ENCODE measurements around the gene TMEM158.

TMEM158 gene

DNA sequence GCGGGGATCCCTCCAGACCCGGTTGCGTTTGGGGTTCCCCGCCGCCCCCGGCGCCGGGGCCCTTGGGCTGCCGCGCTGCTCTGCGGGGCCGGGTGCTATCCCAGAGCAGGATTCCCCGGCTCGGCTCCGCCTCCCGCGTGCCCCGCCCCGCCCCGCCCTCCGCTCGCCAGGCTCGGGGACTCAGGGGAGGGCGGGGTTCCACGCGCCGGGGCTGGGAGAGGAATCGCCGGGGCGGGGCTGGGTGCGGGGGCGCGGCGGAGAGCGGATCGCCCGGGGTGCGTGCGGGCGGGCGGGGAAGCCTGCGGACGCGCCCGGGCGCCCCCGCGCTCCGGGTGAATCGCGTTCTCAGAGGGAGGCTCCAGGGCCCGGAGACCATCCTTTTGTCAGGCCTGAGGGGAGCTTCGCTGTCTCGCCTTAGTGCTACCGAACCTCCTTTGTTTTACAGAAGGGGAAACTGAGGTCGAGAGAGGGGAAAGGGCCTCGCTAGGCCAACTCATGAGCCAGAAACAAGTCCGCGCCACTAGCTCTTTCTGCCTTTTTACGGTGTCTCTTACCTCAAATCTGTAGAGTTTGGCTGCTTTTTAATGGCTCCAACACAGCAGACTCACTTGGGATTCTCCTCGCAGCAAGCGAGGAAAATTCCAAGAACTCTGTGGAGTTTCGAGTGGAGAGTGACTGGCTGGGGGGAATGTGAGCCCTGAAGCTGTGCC is at the start of gene TMEM158:
TMEM158 (minus strand) TSS at position 82 of the 710 bp plus-strand sequence. CDS start 260 bp downstream, outside the sequence.
- no peak for DNase-seq

DNA sequence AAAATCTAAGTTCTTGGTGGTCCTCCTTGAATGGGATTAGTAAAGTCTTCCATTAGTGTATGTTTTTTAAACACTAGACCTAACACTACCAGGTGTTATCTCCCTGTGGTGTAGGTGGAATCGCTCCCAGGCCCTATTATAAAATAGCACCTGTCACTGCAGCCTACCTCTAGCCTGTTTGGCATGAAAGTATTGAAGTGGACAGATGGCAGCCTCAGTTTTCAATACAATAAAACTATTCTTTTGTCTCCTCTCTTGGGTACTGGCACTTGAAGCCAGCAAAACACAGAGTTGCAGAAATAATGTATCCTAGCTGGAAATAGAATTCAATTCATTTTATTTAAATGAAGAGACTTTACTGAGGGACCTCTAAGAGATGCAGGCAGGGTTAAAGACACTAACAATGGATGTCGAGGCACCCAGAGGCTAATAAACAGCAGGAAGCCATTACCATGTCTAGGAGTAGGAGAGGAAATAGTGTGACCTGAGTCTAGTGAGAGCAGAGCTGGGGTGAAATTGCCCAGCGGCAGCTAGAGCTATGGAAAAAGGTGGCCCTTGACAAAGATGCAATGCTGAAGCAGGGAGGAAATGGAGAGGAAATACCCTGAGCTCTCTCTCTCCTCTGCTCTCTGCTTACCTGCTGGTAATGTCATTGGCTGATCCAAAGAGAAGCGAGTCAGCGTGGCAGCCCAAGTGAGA is 49.1 kb upstream of the TMEM158 start:
- no peak for DNase-seq

DNA sequence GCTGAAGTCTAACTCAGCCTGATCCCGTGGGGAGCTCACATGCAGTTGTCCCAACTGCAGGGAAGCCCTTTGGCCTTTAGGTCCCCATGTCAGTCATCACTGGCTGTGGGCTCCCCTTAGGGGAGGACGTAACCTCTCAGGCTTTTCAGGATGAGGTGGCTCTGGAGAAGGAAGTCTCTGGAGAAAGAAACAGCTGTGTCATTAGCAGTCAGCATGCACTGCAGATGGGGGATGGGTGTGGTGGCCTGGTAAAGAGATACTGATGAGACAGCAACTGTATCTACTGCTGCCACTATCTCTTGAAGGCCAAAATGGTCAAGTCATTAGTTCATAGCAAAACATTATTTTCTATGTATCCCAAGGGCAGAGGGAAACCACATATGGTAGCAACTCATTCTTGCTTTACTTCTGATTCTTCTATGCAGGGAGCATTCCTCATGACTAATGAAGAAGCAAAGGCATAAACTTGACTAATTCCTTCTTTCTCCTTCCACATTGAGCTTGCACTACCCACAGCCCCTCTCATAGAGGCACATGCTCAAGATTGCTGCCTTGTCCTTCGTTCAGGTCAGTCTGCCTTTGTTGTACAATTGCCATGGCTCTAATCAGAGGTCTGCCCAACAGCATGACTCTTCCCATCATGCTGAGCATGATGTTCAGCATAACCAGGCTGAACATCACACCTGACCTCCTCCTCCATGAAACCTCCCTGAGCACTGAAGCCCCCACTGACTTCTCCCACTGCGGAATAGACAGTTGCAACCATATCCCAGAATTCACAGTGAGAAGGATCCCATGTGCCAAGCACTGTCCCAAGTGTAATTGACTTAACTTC is 47.8 kb upstream of the TMEM158 start:
- no peak for DNase-seq

DNA sequence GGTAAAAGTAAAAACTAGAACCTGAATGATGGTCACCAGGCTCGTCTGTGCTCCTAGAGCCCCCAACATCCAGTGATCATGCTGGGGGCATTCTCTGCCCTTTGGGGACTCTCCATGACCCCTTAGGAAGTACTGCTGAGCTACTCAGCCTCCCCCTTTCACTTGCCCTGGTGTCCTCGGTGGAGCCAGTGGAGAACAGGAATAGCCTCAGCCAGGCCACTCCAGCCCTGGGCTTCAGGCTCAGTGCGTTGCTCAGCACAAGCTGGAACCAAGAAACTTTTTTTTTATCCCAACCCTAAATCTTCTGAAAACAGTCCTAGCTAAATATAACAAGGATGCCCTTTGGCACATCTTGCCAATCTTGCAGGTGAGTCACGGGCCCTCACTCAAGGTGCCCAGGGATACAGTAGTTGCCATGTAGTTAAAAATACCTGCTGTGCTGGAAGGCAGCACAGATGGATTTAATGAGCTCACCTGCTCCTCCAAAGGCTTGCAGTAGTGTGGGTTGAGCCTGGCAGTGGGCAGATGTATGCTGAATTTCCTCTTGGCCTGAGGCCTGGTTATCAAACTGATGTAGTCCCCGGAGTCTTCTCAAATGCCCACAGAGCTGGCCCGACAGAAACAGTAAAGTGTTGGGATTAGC is 46.9 kb upstream of the TMEM158 start:
- no peak for DNase-seq

DNA sequence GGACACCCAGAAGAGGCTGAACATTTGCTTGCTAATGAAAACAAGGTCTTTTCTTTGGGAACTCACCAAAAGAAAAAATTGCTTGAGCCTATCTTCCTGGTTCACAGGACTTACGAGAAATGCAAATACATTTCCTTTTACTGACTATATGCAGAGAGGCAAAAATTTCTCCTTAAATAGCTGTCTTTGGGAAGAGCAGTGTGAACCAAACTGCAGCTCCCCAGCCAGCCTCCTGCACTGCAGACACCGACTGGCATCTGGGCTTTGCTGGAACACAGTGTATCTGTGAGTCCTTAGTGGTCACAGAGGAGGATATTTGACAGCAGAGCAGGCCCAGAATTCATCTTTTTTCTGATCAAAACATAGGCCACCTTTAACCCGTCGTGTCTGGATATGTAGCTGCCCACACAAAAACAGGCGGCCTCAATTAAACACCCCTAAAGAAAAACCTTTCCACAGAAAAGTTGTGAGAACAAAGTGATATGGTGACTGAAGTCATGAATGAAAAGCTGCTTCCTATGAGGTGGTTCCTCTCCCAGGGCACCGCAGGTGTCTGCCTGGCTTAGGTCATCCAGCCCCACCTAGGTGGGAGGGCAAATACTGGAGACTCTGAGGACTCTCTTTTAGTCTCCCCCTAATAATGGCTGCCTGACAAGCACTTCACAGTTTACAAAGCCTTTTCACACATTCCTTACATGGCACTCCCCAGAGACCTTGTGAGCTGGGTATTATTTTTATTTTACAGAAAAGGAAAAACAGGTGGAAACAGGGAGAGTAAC is 46.1 kb upstream of the TMEM158 start:
- DNase-seq, result no peak

DNA sequence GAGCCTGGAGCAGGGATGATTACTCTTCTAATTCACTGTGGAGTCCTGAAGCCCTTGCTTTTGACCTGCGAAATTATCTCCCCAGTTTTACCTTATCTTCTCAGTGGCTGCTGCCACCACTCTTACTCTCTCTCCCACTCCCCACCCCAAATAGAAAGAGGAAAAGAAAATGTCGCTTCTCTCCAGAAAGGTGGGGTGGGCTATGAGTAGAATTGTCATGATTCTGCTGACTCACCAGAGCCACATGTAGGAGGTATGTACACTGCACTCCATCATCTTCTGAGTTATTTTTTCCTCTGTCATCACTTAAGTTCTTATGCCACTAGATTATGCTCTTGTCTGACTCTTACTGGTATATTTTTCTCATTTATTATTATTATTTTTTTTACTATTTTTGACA is 43.9 kb upstream of the TMEM158 start:
- DNase-seq, result no peak

DNA sequence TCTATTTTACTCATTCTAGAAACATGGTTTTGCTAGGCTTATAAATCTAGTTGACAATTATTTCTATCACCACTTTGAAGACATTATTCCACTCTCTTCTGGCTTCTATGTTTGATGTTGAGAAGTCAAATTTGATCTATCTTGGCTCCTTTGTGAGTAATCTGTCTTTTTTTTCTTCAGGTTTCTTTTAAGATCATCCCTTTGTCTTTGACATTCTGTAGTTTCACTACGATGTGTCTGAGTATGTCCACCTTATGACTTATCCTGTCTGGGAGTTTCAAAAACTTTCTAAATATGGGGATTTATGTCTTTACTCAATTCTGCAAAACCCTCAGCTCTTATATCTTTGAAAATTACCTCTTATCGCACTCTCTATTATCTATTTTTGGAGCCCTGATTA is 41.0 kb upstream of the TMEM158 start:
- no peak for DNase-seq

DNA sequence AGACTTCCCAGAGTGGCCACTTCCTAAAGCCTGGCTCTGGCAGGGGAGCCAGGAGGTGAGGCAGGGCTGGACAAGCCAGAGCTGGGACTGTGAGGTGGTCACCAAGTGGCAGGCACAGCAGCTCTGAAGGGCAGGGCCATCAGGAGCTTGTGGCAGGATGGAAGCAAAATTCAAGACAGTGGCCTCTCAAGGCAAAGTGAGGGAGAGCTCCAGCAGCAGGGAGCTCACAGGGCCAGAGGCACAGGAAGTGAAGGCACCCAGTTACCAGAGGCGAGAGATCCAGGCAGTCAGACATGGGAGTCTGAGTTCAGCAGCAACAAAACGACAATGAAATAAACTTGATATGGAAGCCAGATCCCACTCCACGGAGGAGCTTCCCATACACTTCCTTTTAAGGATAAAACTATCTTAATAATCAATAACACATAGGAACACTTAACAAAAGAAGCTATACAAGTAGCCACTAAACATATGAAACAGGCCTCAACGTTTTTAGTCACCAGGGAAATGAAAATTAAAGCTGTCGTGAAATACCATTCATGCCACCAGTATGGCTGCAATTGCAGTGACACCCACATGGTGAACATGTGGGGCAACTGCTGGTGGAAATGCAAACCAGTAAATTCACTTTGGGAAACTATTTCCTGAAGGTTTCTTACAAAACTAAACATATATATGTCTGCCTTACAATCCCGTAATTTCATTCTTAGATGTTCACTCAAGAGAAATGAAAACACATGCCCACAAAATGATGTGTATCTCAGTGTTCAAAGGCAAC is 35.4 kb upstream of the TMEM158 start:
- no peak for DNase-seq

DNA sequence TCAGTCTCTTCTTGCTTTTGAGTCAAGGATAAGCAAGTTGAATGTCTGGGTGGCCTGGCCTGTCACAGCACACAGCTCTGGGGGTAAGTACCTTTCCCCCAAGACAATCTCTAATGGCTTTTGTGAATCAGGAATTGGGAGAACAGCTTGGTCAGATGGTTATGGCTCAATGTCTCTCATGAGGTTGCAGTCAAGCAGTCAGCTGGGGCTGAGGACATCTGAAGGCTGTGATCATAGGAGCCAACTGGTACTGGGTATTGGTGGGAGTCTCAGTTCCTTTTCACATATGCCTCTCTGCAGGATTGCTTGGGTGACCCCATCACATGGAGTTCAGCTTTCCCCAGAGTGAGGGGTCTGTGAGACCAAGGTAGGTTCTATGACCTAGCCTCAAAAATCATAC is 33.0 kb upstream of the TMEM158 start:
- no peak for DNase-seq

DNA sequence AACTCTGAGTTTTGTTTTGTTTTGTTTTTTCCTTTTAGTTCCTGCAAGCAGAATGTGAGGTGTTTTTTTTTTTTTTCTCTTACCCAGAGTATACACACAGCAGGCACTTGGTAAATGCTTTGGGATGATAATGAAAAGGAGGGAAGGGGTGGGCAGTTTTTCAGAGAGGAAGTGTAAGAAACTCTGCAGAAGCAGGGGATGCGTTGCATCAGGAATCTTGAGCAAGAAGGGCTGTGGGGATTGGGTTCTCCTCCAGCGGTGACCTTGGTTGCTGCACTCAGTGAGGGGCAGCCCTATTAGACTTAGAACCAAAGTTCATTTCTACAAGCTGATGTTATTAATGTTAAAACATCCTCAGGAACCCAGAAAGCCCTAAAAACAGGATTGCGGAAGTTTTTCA is 32.2 kb upstream of the TMEM158 start:
- DNase-seq, result no peak

DNA sequence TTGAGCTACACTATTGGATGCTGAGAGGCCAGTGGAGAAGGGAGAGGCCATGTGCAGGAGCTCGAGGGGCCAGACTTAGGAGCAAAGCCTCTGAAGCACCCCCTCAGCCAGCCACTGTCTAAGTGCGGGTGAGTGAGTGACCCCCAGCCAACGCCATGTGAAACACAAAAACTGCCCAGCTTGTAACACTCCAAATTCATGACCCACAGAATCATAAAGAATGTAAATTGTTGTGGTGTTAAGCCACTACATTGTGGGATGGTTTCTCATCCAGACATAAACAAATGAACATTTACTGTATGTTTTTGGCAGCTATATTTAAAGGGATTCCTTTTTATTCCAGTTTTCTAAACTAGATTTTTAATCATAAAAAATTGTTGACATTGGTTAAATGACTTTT is 27.2 kb upstream of the TMEM158 start:
- no peak for DNase-seq

DNA sequence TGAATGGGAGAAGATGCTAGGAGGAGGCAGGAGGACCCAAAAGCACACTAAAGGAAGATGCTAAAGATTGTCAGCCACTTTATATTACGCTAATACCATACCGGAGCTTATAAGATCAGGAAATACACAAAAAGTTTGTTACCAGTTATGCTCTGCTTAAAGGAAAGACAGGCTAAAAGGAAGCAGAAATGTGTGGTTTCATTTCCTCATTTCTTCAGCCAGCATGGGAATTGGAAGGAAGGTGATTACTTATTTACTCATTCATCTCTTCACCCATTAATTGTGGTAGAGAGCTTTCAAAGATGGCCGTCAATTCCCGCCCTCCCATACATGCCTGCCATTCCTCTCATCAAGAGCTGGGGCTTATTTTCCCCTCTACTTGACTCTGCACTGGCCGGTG is 26.7 kb upstream of the TMEM158 start:
- no peak for DNase-seq

DNA sequence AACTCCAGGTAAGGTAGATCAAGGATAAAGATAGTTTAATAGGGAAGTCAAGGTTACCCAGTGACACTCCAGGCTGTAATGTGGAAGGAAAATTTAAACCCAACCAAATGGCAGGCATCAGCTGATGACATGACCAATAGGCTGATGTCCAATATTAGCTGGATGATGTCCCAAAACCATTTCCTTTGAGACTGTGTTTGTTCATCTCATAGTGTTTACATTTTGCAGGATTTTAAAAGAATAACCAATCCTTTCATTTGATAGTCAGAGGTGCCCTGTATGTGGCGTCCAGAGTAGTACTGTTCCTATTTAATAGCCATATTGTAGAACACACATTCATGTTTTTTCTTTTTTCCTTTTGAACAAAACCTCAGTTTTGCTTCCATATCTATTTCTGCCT is 23.3 kb upstream of the TMEM158 start:
- DNase-seq, result no peak

DNA sequence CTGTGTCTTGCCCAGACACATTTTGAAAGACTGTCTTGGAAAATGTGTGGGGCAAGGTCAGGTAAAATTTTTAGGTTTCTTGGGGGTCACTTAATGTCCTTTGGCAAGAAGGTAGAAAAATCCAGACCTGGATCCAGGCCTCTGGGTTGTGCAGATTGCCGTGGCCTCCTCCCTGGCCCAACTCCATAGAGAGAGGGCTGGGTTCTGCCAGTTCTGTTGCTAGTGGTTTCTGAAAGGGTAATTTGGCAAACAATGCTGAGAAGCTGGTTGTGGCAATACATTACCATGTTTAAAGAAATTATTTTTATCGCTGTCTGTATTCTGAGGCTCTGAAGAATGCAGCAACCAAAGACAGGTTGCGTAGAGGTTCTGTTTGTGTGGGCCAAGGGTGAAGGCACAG is 20.2 kb upstream of the TMEM158 start:
- DNase-seq, result no peak

DNA sequence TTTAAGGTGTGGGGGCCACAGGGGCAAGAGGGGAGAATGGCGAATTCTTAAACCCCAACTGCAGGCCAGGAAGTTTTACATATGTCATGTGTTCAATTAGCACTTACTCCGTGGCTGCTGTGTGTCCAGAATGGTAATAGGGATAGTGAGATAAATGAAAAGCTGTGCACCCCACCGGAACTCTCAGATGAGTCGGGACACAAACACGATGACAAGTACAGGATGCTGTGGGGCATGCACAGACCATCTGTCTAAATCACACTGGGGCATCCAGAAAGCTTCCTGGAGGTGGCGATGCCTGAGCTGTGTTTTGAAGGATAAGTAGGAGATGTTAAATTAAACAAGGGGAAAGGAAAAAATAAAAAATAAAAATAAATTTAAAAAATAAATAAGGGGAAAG is 18.3 kb upstream of the TMEM158 start:
- no peak for DNase-seq

DNA sequence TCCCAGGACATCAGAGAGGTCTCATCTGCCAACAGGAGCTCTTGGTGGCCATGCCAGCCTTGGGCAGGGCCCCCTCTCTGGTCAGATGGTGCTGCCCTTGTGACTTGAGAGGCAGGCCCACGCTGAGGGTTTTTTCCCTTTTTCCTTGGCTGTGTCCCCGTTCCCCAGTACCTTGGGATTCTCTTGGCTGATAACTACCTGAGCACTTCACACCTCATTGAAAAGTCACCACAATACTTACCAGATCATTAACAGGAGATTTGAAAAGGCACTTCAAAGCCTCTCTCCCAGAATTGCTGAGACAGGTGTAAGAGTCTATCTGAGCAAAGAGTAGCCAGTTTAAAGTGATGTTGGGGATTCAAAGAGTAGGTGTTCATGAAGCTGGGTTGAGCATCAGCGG is 15.1 kb upstream of the TMEM158 start:
- no peak for DNase-seq

DNA sequence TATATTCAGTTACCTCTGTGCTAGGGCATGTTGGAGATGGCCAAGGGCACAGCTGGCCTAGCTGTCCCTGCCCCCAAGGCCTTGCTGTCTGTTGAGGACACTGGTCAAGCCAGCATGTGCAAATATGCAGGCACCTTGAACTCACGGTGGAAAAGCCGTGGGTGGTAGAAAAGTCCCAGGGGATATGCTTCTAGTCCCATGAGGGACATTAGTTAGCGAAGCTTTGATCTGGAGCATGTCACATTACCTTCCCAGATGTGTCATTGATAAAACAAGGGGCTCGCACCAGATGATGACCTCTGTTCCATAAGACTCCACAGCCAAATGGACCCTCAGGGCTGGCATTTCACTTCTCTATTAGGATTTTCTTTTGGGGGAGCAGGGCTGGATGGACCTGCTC is 14.2 kb upstream of the TMEM158 start:
- DNase-seq, result no peak

DNA sequence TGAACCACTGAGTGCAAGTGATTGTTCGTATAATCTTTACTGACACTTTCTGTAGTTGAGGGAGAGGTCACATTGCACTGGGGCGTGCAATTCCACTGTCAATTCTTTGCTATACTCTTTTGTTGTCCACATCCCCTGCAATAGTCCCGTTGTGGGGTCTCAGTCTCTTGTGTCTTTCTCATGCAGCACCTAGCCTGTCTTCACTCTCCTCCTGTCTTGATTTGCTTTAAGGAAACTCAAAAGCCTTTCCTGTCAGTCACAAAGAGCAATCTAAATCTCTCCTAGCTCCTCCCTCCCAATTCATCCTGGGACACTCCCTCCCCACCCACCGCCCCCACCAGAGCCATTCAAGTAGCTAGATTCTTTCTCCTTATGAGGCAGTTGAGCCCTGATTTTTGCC is 13.2 kb upstream of the TMEM158 start:
- no peak for DNase-seq

DNA sequence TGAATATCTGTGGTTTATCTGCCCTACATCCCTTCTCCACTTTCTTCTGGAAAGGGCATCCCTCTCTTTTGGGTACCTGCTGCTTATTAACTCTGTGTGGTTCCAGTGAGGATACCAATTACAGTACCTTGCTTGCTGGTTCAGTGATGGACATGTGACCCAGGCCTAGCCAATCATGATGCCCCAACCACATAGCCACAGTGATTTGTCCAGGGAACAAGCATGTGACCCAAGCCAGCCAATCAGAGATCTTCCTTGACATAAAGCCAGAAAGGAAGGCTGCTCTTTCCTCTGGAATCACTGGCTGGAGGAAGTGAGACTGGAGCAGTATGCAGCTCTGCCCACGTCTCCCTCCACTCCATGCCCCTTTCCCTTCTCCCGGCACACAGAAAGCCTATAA is 10.9 kb upstream of the TMEM158 start:
- DNase-seq, result no peak

DNA sequence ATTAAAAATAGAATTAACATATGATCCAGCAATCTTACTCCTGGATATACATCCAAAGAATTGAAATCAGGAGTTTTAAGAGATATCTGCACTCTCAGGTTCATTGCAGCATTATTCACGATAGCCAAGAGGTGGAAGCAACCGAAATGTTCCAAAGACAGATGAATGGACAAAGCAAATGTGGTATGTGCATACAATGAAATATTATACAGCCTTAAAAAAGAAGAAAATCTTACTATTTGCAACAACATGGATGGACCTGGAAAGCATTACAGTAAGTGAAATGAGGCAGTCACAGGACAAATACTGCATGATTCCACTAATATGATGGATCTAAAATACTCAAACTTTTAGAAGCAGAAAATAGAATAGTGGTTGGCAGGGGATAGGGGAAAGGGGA is 9.3 kb upstream of the TMEM158 start:
- DNase-seq, result no peak

DNA sequence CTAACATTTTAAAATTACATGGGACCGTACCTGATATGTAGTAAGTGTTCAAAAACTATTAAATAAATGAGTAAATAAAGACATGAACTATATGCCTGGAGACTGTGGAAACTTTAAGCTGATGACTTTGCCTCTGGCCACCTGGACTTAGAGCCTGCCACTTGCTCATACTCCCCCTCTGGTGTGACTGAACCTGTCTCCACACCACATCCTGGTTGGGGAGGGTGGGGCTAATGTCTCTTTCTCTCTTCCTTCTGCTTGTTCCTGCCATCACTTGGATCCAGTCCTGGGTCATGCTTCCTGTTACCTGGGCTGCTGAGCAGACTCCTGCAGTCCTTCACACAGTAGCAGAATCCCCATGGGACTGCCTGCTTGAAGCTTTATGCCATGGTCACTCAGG is 8.2 kb upstream of the TMEM158 start:
- no peak for DNase-seq

DNA sequence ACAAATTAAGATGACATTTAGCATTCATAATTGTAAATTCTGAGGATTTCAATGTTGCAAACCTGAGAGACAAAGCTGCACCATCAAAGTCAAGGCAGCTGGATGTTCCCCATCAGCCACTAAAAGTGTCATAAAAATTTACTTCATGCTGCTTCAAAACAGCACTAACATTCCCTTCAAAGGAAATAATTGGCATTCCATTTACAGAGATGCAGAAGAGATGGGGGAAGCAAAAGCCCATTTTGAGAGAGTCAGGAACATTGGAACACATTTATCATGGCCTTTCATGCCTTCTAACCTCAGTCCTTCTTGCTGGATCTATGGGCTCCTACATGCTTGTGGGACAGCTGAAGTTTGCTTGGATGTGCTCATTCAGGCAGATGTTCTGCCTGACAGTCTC is 6.4 kb upstream of the TMEM158 start:
- no peak for DNase-seq

Measured in DMS 273 treated with DMSO at 0.1 percent for 48 hours (cell line).